HCT116 (cell line): ENCODE measurements around the gene MXD1. TPM values are rescaled to one million over a fixed set of nuclear protein-coding genes. Genes with fewer than 3 reads are reported as not detected.

ENCODE experiments used
- ATAC-seq: fragments of 200-7000 bp; cut with Tn5 transposase; 2 replicates; pipeline ENCODE4 v1.9.1; 2020; ENCODE audit warnings: mild to moderate bottlenecking, moderate library complexity
- BruUV-seq: library from RNA; stranded (reverse); fragments of 400-500 nt; replicated peaks from 2 replicates; lab custom pipeline; 2021; lab: Mats Ljungman, UMichigan
- CTCF ChIA-PET: fragments of 300-600 bp; sonication (Branson Sonifier 250); formaldehyde crosslinking; loops from one replicate; lab custom pipeline; 2021; ENCODE audit warnings: antibody characterized with exemption; lab: Charles Lee
- POLR2A ChIA-PET: fragments of 300-600, 350-600 bp; sonication (Branson Sonifier 250); formaldehyde crosslinking; loops from one replicate; lab custom pipeline; 2021; ENCODE audit warnings: antibody characterized with exemption; lab: Charles Lee
- RAD21 ChIA-PET, 2 experiments: fragments of 300-600 bp; sonication (Branson Sonifier 250); formaldehyde crosslinking; loops; one replicate each; lab custom pipeline; 2023; ENCODE audit warnings: low total read pairs in 2 of 2; ENCODE audit not compliant: uncharacterized antibody in 2 of 2, unreplicated experiment in 2 of 2, low non-redundant PET in 1 of 2; lab: Charles Lee
- DNase-seq: peaks from one replicate; pipeline ENCODE4 v3.0.0-alpha.2; 2010; ENCODE audit warnings: low read depth, low spot score
- H2AFZ ChIP-seq: fragments of 200-600 bp; shearing (Covaris generic), sonication (generic); 2 replicates; pipeline ENCODE4 v1.6.1; 2017; ENCODE audit warnings: low read depth, mixed run types, mixed read lengths, antibody characterized with exemption, low read length; ENCODE audit not compliant: poor library complexity, severe bottlenecking
- H3K27ac ChIP-seq: 2 replicates; pipeline ENCODE4 v1.5.1; 2012; ENCODE audit warnings: low read depth, low read length
- H3K27me3 ChIP-seq: fragments of 200-600 bp; sonication (generic); 2 replicates; pipeline ENCODE4 v1.6.1; 2016; ENCODE audit warnings: mixed run types, low read length, mixed read lengths; ENCODE audit not compliant: insufficient read depth
- H3K36me3 ChIP-seq, 2 experiments: fragments of 200-500 bp in 1 of 2; fragments of 200-600 bp in 1 of 2; sonication (Bioruptor generic) in 1 of 2; sonication (generic) in 1 of 2; 2 replicates each; pipeline versions ENCODE4 v1.5.1 to v1.6.1; 2014 to 2016; ENCODE audit warnings: low read length in 2 of 2, inconsistent platforms in 1 of 2, mixed read lengths in 1 of 2, mixed run types in 1 of 2; ENCODE audit not compliant: insufficient read depth in 2 of 2, control insufficient read depth in 1 of 2
- H3K4me1 ChIP-seq, 2 experiments: fragments of 200-600 bp in 1 of 2; sonication (generic) in 1 of 2; 2 replicates each; pipeline versions ENCODE4 v1.5.1 to v1.6.1; 2012 to 2017; ENCODE audit warnings: low read length in 2 of 2, inconsistent platforms in 1 of 2, mild to moderate bottlenecking in 1 of 2, mixed read lengths in 1 of 2, mixed run types in 1 of 2, moderate library complexity in 1 of 2; ENCODE audit not compliant: insufficient read depth in 2 of 2, control insufficient read depth in 1 of 2
- H3K4me2 ChIP-seq: fragments of 200-600 bp; sonication (generic); 2 replicates; pipeline ENCODE4 v1.6.1; 2017; ENCODE audit warnings: mixed run types, low read length, mixed read lengths
- H3K4me3 ChIP-seq, 2 experiments: fragments of 200-600 bp in 1 of 2; sonication (generic) in 1 of 2; replicated peaks in 1 of 2; 2 replicates each; pipeline ENCODE4 v1.5.1; 2011 to 2016; ENCODE audit warnings: low read length in 2 of 2, control low read depth in 1 of 2, low read depth in 1 of 2, mild to moderate bottlenecking in 1 of 2, mixed read lengths in 1 of 2, mixed run types in 1 of 2
- H3K79me2 ChIP-seq: fragments of 200-600 bp; sonication (generic); 2 replicates; pipeline ENCODE4 v1.6.1; 2017; ENCODE audit warnings: mild to moderate bottlenecking, mixed run types, low read length, moderate library complexity, mixed read lengths; ENCODE audit not compliant: insufficient read depth
- H3K9ac ChIP-seq: fragments of 200-600 bp; sonication (generic); 2 replicates; pipeline ENCODE4 v1.6.1; 2016; ENCODE audit warnings: low read length, mixed read lengths
- H3K9me2 ChIP-seq: fragments of 200-600 bp; sonication (generic), shearing (Covaris generic); 2 replicates; pipeline ENCODE4 v1.6.1; 2017; ENCODE audit warnings: mixed run types, mild to moderate bottlenecking, moderate library complexity; ENCODE audit not compliant: insufficient read depth
- H3K9me3 ChIP-seq, 2 experiments: fragments of 200-500 bp in 1 of 2; fragments of 200-600 bp in 1 of 2; sonication (Bioruptor generic) in 1 of 2; sonication (generic) in 1 of 2; 2 replicates each; pipeline ENCODE4 v1.6.1; 2014 to 2017; ENCODE audit warnings: low read length in 2 of 2, mixed read lengths in 2 of 2, inconsistent platforms in 1 of 2, low read depth in 1 of 2, mild to moderate bottlenecking in 1 of 2, mixed run types in 1 of 2, moderate library complexity in 1 of 2; ENCODE audit not compliant: control insufficient read depth in 1 of 2, insufficient read depth in 1 of 2
- H4K20me1 ChIP-seq: fragments of 200-600 bp; sonication (generic), shearing (Covaris generic); 2 replicates; pipeline ENCODE4 v1.6.1; 2017; ENCODE audit warnings: mixed run types, mild to moderate bottlenecking, moderate library complexity; ENCODE audit not compliant: insufficient read depth
- ATF3 ChIP-seq: IDR thresholded peaks from 2 replicates; pipeline ENCODE4 v1.6.1; 2012
- CBX3 ChIP-seq: IDR thresholded peaks from 2 replicates; pipeline ENCODE4 v1.6.1; 2012; ENCODE audit warnings: low read depth
- CEBPB ChIP-seq: IDR thresholded peaks from 2 replicates; pipeline ENCODE4 v1.6.1; 2012; ENCODE audit warnings: low read depth
- CTCF ChIP-seq, 3 experiments: fragments of 200-600 bp in 1 of 3; sonication (generic) in 1 of 3; IDR thresholded peaks in 2 of 3; conservative IDR thresholded peaks in 1 of 3; 2 replicates each; pipeline ENCODE4 v1.5.1; 2012 to 2017; ENCODE audit warnings: low read depth in 2 of 3, low read length in 2 of 3, antibody characterized with exemption in 1 of 3, borderline replicate concordance in 1 of 3, control low read depth in 1 of 3, mild to moderate bottlenecking in 1 of 3, mixed read lengths in 1 of 3, mixed run types in 1 of 3, moderate library complexity in 1 of 3; ENCODE audit not compliant: insufficient read depth in 1 of 3
- EGR1 ChIP-seq: IDR thresholded peaks from 2 replicates; pipeline ENCODE4 v1.6.1; 2012; ENCODE audit warnings: low read depth
- ELF1 ChIP-seq: IDR thresholded peaks from 2 replicates; pipeline ENCODE4 v1.6.1; 2012; ENCODE audit warnings: low read depth, borderline replicate concordance
- EZH2 ChIP-seq: fragments of 200-600 bp; sonication (generic); IDR thresholded peaks from 2 replicates; pipeline ENCODE4 v1.6.1; 2017; ENCODE audit warnings: antibody characterized with exemption, mixed run types
- FOSL1 ChIP-seq: IDR thresholded peaks from 2 replicates; pipeline ENCODE4 v1.6.1; 2012; ENCODE audit warnings: low read depth
- JUND ChIP-seq: IDR thresholded peaks from 2 replicates; pipeline ENCODE4 v1.6.1; 2012
- MAX ChIP-seq: IDR thresholded peaks from 2 replicates; pipeline ENCODE4 v1.6.1; 2012
- POLR2A ChIP-seq: IDR thresholded peaks from 2 replicates; pipeline ENCODE4 v1.7.0; 2011; ENCODE audit warnings: borderline replicate concordance; ENCODE audit not compliant: insufficient read depth, insufficient read length; ENCODE audit errors: extremely low read depth
- RAD21 ChIP-seq: IDR thresholded peaks from 2 replicates; pipeline ENCODE4 v1.6.1; 2012; ENCODE audit warnings: low read depth, mild to moderate bottlenecking
- REST ChIP-seq: IDR thresholded peaks from 2 replicates; pipeline ENCODE4 v1.6.1; 2012; ENCODE audit warnings: low read depth
- SIN3A ChIP-seq: IDR thresholded peaks from 2 replicates; pipeline ENCODE4 v1.6.1; 2012; ENCODE audit warnings: low read depth
- SP1 ChIP-seq: IDR thresholded peaks from 2 replicates; pipeline ENCODE4 v1.6.1; 2012; ENCODE audit warnings: low read depth
- SRF ChIP-seq: IDR thresholded peaks from 2 replicates; pipeline ENCODE4 v1.6.1; 2012; ENCODE audit warnings: low read depth
- TCF7L2 ChIP-seq: IDR thresholded peaks from 2 replicates; pipeline ENCODE4 v1.7.0; 2011; ENCODE audit warnings: borderline replicate concordance, inconsistent platforms; ENCODE audit not compliant: insufficient read depth, insufficient read length; ENCODE audit errors: extremely low read depth
- ZBTB33 ChIP-seq: IDR thresholded peaks from 2 replicates; pipeline ENCODE4 v1.6.1; 2011; ENCODE audit warnings: mild to moderate bottlenecking, low read length, moderate library complexity; ENCODE audit not compliant: insufficient replicate concordance; ENCODE audit errors: extremely low read depth
- ZNF274 ChIP-seq: fragments of 200-500 bp; sonication (Bioruptor generic); IDR thresholded peaks from 2 replicates; pipeline ENCODE4 v1.6.1; 2014; ENCODE audit warnings: mild to moderate bottlenecking, low read depth, low read length, inconsistent platforms
- intact Hi-C: fragments of 100-400 bp; cut with micrococcal nuclease; formaldehyde crosslinking; loops from 2 replicates; pipeline ENCODE4 v1.10.0; 2022
- total RNA-seq: library from RNA; stranded (reverse); gene quantifications from one replicate; pipeline ENCODE4 v1.2.1, GENCODE V29; 2021; ENCODE audit not compliant: unreplicated experiment

MXD1 gene
- total RNA-seq, 1 experiment from 2014 or later: 10.3 TPM

- intact Hi-C loops: no loop called here
- H3K9me3 ChIP-seq: no peaks in the 10 kb centered on the region
- POLR2A ChIA-PET: no interaction called here
- RAD21 ChIA-PET: no interaction called here
- no peak overlapping the region for H3K27ac ChIP-seq
- no peak for TF ChIP-seq ELF1
- no peak for TF ChIP-seq JUND
- TF ChIP-seq ZBTB33: no peak
- no peak for TF ChIP-seq CBX3
- TF ChIP-seq RAD21: no peak
- no peak for TF ChIP-seq MAX
- TF ChIP-seq POLR2A: no peak
- TF ChIP-seq FOSL1: no peak
- TF ChIP-seq TCF7L2: no peak
- TF ChIP-seq SRF: no peak
- no peak for TF ChIP-seq ATF3
- no peak for TF ChIP-seq EGR1
- TF ChIP-seq SIN3A: no peak
- TF ChIP-seq ZNF274: no peak
- no peak for TF ChIP-seq REST
- TF ChIP-seq CTCF (IDR thresholded peaks at IDR 0.05 in 2 of 3, conservative IDR thresholded peaks at IDR 0.05 in 1 of 3; ENCODE audit: borderline replicate concordance in 1 of 3, insufficient read depth in 1 of 3, low read depth in 2 of 3, low read length in 2 of 3): no peak
- TF ChIP-seq CEBPB: no peak
- TF ChIP-seq SP1: no peak
- TF ChIP-seq EZH2: no peak
- H3K79me2 ChIP-seq: no peaks in the 10 kb centered on the region
- H3K4me1 ChIP-seq: no peaks in the 10 kb centered on the region
- no peak overlapping the region for H3K9ac ChIP-seq
- peaks cover 6% of the 10 kb centered on the region; the same call in 1 of the 2 replicates for H3K27me3 ChIP-seq
- DNase-seq (no peak), ATAC-seq (no peak)
- H2AFZ ChIP-seq: no peak overlapping the region
- CTCF ChIA-PET: no interaction called here
- BruUV-seq: no TSS peak
- H4K20me1 ChIP-seq: no peaks in the 10 kb centered on the region
- H3K4me3 ChIP-seq: no peak overlapping the region
- H3K36me3 ChIP-seq: no peaks in the 10 kb centered on the region
- H3K9me2 ChIP-seq: no peaks in the 10 kb centered on the region
- H3K4me2 ChIP-seq: no peak overlapping the region
Measured at GRCh38 chr2:69960821-69961220, 45.9 kb downstream of the MXD1 start.
